Suprapubic skin (tissue), 4 donors: ENCODE data around the gene CREB3L1.

Source experiments
- CTCF ChIP-seq, 2 donors: fragments of 200-600 bp in 1 of 2; fragments of 450-650 bp in 1 of 2; sonication (generic) in 1 of 2; IDR thresholded peaks; one replicate each; pipeline ENCODE4 v1.5.1; 2016 to 2019; ENCODE audit warnings: antibody characterized with exemption in 2 of 2, mild to moderate bottlenecking in 1 of 2, moderate library complexity in 1 of 2
- EP300 ChIP-seq: sonication (generic); formaldehyde crosslinking; IDR thresholded peaks from one replicate; pipeline ENCODE4 v1.6.1; 2017; ENCODE audit warnings: antibody characterized with exemption
- POLR2A ChIP-seq, 2 donors: fragments of 450-650 bp; IDR thresholded peaks; one replicate each; pipeline ENCODE4 v1.6.1; 2017; ENCODE audit warnings: antibody characterized with exemption in 2 of 2, mild to moderate bottlenecking in 2 of 2, moderate library complexity in 2 of 2
- POLR2AphosphoS5 ChIP-seq, 3 donors: sonication (generic); formaldehyde crosslinking; IDR thresholded peaks; one replicate each; pipeline ENCODE4 v1.6.1; 2017; ENCODE audit warnings: antibody characterized with exemption in 3 of 3

DNA sequence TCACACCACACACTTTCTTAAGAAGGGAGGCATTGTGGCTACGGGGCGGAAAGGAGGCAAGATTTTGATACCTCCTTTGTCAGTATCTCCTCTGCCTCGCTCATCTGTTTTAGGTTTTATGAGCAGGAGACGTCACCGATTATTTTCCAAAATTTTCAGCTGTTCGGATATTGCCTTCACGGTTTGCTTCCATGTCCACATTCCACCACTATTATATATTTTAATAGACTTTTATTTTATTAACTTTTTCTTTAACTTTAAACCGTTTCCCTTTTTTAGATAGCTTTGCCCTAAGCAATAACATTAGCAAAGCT, 33.7 kb upstream of the CREB3L1 start:
- TF ChIP-seq CTCF (IDR thresholded peaks at IDR 0.05) = no peak
- no peak for TF ChIP-seq POLR2AphosphoS5 (IDR thresholded peaks at IDR 0.05)
- no peak for TF ChIP-seq EP300
- TF ChIP-seq POLR2A (IDR thresholded peaks at IDR 0.05) = no peak
